Ovary (tissue), 3 donors: ENCODE measurements around the gene MRO.

Experiments
- CTCF ChIP-seq, 3 donors: fragments of 450-650 bp in 2 of 3; fragments of 200-600 bp in 1 of 3; IDR thresholded peaks; one replicate each; pipeline versions ENCODE4 v1.5.1 to v1.8.0; 2016 to 2022; ENCODE audit warnings: antibody characterized with exemption in 3 of 3, mild to moderate bottlenecking in 1 of 3
- POLR2A ChIP-seq: fragments of 450-650 bp; IDR thresholded peaks from one replicate; pipeline ENCODE4 v1.6.1; 2017; ENCODE audit warnings: antibody characterized with exemption, mild to moderate bottlenecking, moderate library complexity
- donor health status: DM: no; HTN: no; CAD: no.

DNA sequence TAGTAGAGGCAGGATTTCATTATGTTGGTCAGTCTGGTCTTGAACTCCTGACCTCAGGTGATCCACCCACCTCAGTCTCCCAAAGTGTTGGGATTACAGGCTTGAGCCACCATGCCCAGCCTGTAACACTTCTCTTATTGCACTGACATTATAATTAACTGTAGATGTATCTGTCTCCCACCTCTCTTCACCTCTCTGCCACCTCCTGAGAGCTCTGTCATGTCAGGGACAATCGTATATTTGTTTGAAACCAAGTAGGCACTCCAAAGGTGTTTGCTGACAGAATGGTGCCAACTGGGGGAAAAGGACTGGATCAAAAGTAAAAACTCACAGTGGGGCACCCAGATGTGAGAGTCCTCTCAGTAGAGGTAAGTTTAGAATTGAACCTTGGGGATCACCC, 41.8 kb upstream of the MRO start:
- TF ChIP-seq CTCF (IDR thresholded peaks at IDR 0.05), result no peak
- TF ChIP-seq POLR2A, result no peak
